SK-N-SH (cell line): ENCODE measurements around the gene TDRD10. TPM values are rescaled to one million over a fixed set of nuclear protein-coding genes. Genes with fewer than 3 reads are reported as not detected.

Experiments
- CTCF ChIA-PET: fragments of 300-600, 350-600 bp; formaldehyde crosslinking; extraction: SDS; loops from one replicate; lab custom pipeline; 2021; lab: Yijun Ruan, JAX
- POLR2A ChIA-PET: fragments of 350-600 bp; sonication (Branson Sonifier 250); formaldehyde crosslinking; extraction: SDS; loops from one replicate; lab custom pipeline; 2020; ENCODE audit warnings: antibody characterized with exemption, inconsistent platforms; lab: Yijun Ruan, JAX
- DNase-seq: peaks from one replicate; pipeline ENCODE4 v3.0.0; 2012
- H2AFZ ChIP-seq: fragments of 200-600 bp; sonication (generic); 2 replicates; pipeline ENCODE4 v1.8.1; 2016; ENCODE audit warnings: antibody characterized with exemption, mild to moderate bottlenecking, low read depth
- H3F3A ChIP-seq: fragments of 200-600 bp; sonication (generic); replicated peaks from 2 replicates; pipeline ENCODE3; 2016; ENCODE audit warnings: antibody characterized with exemption, mild to moderate bottlenecking; ENCODE audit not compliant: insufficient read depth
- H3K27ac ChIP-seq, 2 experiments: fragments of 200-500 bp in 1 of 2; fragments of 200-600 bp in 1 of 2; sonication (Bioruptor generic) in 1 of 2; sonication (generic), shearing (Covaris generic) in 1 of 2; 2 replicates each; pipeline versions ENCODE4 v1.5.1 to v1.6.1; 2014 to 2016; ENCODE audit warnings: low read depth in 2 of 2, inconsistent platforms in 1 of 2, low read length in 1 of 2, mild to moderate bottlenecking in 1 of 2, mixed read lengths in 1 of 2
- H3K27me3 ChIP-seq: fragments of 200-600 bp; sonication (generic), shearing (Covaris generic); 2 replicates; pipeline ENCODE4 v1.6.1; 2016; ENCODE audit warnings: mixed run types; ENCODE audit not compliant: insufficient read depth
- H3K36me3 ChIP-seq, 2 experiments: fragments of 200-500 bp in 1 of 2; fragments of 200-600 bp in 1 of 2; sonication (Bioruptor generic) in 1 of 2; sonication (generic) in 1 of 2; replicated peaks in 1 of 2; 2 replicates each; pipeline versions ENCODE3 to v1.5.1; 2014 to 2016; ENCODE audit warnings: low read length in 1 of 2, mild to moderate bottlenecking in 1 of 2; ENCODE audit not compliant: insufficient read depth in 2 of 2, control insufficient read depth in 1 of 2
- H3K4me1 ChIP-seq, 2 experiments: fragments of 200-500 bp in 1 of 2; fragments of 200-600 bp in 1 of 2; sonication (Bioruptor generic) in 1 of 2; sonication (generic), shearing (Covaris generic) in 1 of 2; 2 replicates each; pipeline versions ENCODE4 v1.5.1 to v1.6.1; 2014 to 2016; ENCODE audit warnings: low read depth in 1 of 2, low read length in 1 of 2, mixed run types in 1 of 2; ENCODE audit not compliant: insufficient read depth in 2 of 2, control insufficient read depth in 1 of 2
- H3K4me2 ChIP-seq: fragments of 200-600 bp; sonication (generic), shearing (Covaris generic); 2 replicates; pipeline ENCODE4 v1.6.1; 2017; ENCODE audit warnings: mixed run types
- H3K4me3 ChIP-seq, 2 experiments: fragments of 200-500 bp in 1 of 2; fragments of 200-600 bp in 1 of 2; sonication (Bioruptor generic) in 1 of 2; sonication (generic), shearing (Covaris generic) in 1 of 2; 2 replicates each; pipeline versions ENCODE4 v1.5.1 to v1.8.1; 2014 to 2016; ENCODE audit warnings: low read depth in 2 of 2, inconsistent platforms in 1 of 2, low read length in 1 of 2, mild to moderate bottlenecking in 1 of 2, mixed read lengths in 1 of 2, moderate library complexity in 1 of 2
- H3K79me2 ChIP-seq: fragments of 200-600 bp; sonication (generic); 2 replicates; pipeline ENCODE4 v1.8.1; 2017; ENCODE audit warnings: mild to moderate bottlenecking; ENCODE audit not compliant: insufficient read depth
- H3K9ac ChIP-seq: fragments of 200-600 bp; sonication (generic); 2 replicates; pipeline ENCODE4 v1.6.1; 2017; ENCODE audit warnings: mixed run types
- H3K9me2 ChIP-seq: fragments of 200-600 bp; sonication (generic); 2 replicates; pipeline ENCODE4 v1.6.1; 2017; ENCODE audit warnings: mixed run types
- H3K9me3 ChIP-seq: fragments of 200-600 bp; sonication (generic); 2 replicates; pipeline ENCODE4 v1.6.1; 2017; ENCODE audit warnings: mixed run types, mild to moderate bottlenecking, moderate library complexity
- H4K20me1 ChIP-seq: fragments of 200-600 bp; sonication (generic); 2 replicates; pipeline ENCODE4 v1.6.1; 2017; ENCODE audit warnings: mild to moderate bottlenecking, mixed run types; ENCODE audit not compliant: insufficient read depth
- CHD2 ChIP-seq: fragments of 150-350 bp; IDR thresholded peaks from 2 replicates; pipeline ENCODE4 v1.6.1; 2018; ENCODE audit warnings: low read length; ENCODE audit not compliant: partially characterized antibody
- ELF1 ChIP-seq: IDR thresholded peaks from 2 replicates; pipeline ENCODE4 v1.4.0; 2012
- EP300 ChIP-seq, 2 experiments: IDR thresholded peaks; 2 replicates each; pipeline versions ENCODE4 v1.4.0 to v1.6.1; 2012; ENCODE audit warnings: borderline replicate concordance in 1 of 2, low read depth in 1 of 2, low read length in 1 of 2
- FOSL2 ChIP-seq: IDR thresholded peaks from 2 replicates; pipeline ENCODE4 v1.4.0; 2012; ENCODE audit warnings: low read depth, mild to moderate bottlenecking, moderate library complexity, borderline replicate concordance
- FOXM1 ChIP-seq: IDR thresholded peaks from 2 replicates; pipeline ENCODE4 v1.4.0; 2012; ENCODE audit warnings: low read depth, mild to moderate bottlenecking
- GABPA ChIP-seq: IDR thresholded peaks from 2 replicates; pipeline ENCODE4 v1.4.0; 2012; ENCODE audit warnings: low read depth, mild to moderate bottlenecking
- GATA2 ChIP-seq: sonication (generic); formaldehyde crosslinking; IDR thresholded peaks from 2 replicates; pipeline ENCODE4 v1.5.0; 2020; ENCODE audit warnings: mild to moderate bottlenecking, missing genetic modification reagents
- MEF2A ChIP-seq: IDR thresholded peaks from 2 replicates; pipeline ENCODE4 v1.4.0; 2012; ENCODE audit warnings: low read depth, borderline replicate concordance
- NFIC ChIP-seq: IDR thresholded peaks from 2 replicates; pipeline ENCODE4 v1.4.0; 2012; ENCODE audit warnings: borderline replicate concordance
- RCOR1 ChIP-seq: fragments of 150-350 bp; IDR thresholded peaks from 2 replicates; pipeline ENCODE4 v1.6.1; 2017; ENCODE audit warnings: antibody characterized with exemption, low read length
- SIN3A ChIP-seq: IDR thresholded peaks from 2 replicates; pipeline ENCODE4 v1.6.1; 2012; ENCODE audit warnings: low read depth, mild to moderate bottlenecking, low read length, moderate library complexity, borderline replicate concordance
- TAF1 ChIP-seq: IDR thresholded peaks from 2 replicates; pipeline ENCODE4 v1.6.1; 2012; ENCODE audit warnings: low read depth, mild to moderate bottlenecking, low read length, moderate library complexity, borderline replicate concordance
- TEAD4 ChIP-seq: IDR thresholded peaks from 2 replicates; pipeline ENCODE4 v1.4.0; 2012; ENCODE audit warnings: mild to moderate bottlenecking, borderline replicate concordance; ENCODE audit not compliant: insufficient read depth
- WGBS: methylation state at CpG from one replicate; pipeline ENCODE4 v1.1.6; 2017; ENCODE audit warnings: low lambda C conversion rate; 5-methylcytosine and 5-hydroxymethylcytosine counted together
- polyA plus RNA-seq, 3 experiments: library from polyadenylated mRNA; depleted of rRNA; stranded (reverse); fragments of >200 nt; gene quantifications; 2 replicates each; pipeline ENCODE4 v1.2.3, GENCODE V29; 2012
- TF ChIP-seq, protein P1 (sequence below): fragments of 150-350 bp; IDR thresholded peaks from 2 replicates; pipeline ENCODE4 v1.6.1; 2016; ENCODE audit warnings: mild to moderate bottlenecking, low read depth, low read length
- TF ChIP-seq, protein P2 (sequence below): IDR thresholded peaks from 2 replicates; pipeline ENCODE4 v1.4.0; 2012; ENCODE audit warnings: low read depth
- TF ChIP-seq, protein P3 (sequence below): fragments of 150-350 bp; IDR thresholded peaks from 2 replicates; pipeline ENCODE4 v1.6.1; 2017; ENCODE audit warnings: antibody characterized with exemption, low read length, low read depth, borderline replicate concordance
- TF ChIP-seq, protein P4 (sequence below): IDR thresholded peaks from 2 replicates; pipeline ENCODE4 v1.4.0; 2012; ENCODE audit warnings: low read depth, borderline replicate concordance
- TF ChIP-seq, protein P5 (sequence below): IDR thresholded peaks from 2 replicates; pipeline ENCODE4 v1.4.0; 2012; ENCODE audit warnings: low read depth, borderline replicate concordance

TDRD10 gene
- polyA plus RNA-seq, 1 of the 3 experiments (the other 2 are of a cell fraction): not detected

DNA sequence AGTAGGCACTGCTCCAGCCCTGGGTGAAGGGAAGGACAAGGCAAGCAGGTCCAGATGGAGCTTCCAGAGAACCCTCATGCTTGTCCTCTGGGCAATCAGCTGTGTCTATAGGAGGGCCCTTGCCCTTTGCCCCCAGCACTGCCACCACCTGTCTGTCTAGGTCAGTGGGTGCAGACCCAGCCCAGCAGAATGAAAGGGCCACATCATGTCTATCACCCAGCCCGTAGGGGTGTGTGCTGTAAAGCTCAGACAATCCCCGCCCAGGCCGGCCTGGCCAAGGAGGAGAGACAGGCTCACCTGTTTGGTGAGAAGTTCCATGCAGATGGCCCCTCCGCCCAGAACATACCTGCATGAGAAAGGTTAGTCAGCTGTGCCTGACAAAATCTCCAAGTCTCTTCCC is 49.5 kb downstream of the TDRD10 start (continued):
- TF ChIP-seq, protein P1, sequence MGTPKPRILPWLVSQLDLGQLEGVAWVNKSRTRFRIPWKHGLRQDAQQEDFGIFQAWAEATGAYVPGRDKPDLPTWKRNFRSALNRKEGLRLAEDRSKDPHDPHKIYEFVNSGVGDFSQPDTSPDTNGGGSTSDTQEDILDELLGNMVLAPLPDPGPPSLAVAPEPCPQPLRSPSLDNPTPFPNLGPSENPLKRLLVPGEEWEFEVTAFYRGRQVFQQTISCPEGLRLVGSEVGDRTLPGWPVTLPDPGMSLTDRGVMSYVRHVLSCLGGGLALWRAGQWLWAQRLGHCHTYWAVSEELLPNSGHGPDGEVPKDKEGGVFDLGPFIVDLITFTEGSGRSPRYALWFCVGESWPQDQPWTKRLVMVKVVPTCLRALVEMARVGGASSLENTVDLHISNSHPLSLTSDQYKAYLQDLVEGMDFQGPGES: no peak
- TF ChIP-seq FOSL2 (no peak), NFIC (no peak), GABPA (no peak), ELF1 (no peak), SIN3A (no peak)
- TF ChIP-seq, protein P2, sequence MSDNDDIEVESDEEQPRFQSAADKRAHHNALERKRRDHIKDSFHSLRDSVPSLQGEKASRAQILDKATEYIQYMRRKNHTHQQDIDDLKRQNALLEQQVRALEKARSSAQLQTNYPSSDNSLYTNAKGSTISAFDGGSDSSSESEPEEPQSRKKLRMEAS: no peak

DNA sequence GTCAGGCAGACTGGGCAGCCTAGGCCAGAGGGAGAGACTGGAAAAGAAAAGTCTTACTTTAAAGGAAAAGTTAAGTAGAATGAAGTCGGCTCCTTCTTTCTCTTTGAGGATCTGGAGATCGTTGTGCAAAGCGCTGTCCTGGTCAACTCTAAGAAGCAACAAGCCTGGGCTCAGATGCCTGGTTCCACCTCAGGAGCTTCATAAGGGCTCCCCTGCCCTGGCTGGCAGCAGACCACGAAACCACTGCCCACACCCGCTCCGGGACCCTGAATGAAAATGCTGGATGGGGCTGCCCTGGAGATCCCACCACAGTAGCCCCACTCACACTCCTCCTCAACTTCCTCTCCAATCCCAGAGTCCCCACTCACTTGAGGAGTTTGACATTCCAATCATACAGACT is 50.0 kb downstream of the TDRD10 start:
- ChIA-PET POLR2A (no interaction called here), CTCF (interaction anchor here (1.8 to 5.4 kb wide), 2 partner anchors 57 to 72 kb away, joined by 3 to 63 read pairs; no protein-coding TSS in a partner anchor)
- Histone ChIP-seq H3K27me3 (no peaks in the 10 kb centered on the region), H3F3A (peaks cover 12% of the 10 kb centered on the region), H3K9ac (no peak overlapping the region), H3K36me3 (peaks cover 37 to 80% of the 10 kb centered on the region in 2 experiments), H3K4me3 (no peak overlapping the region), H3K9me3 (no peaks in the 10 kb centered on the region), H3K79me2 (peaks cover 27% of the 10 kb centered on the region), H3K4me1 (peaks cover 7 to 31% of the 10 kb centered on the region in 2 experiments; a peak in 2 of 4 replicates), H2AFZ (no peak overlapping the region), H3K4me2 (no peak overlapping the region), H4K20me1 (peaks cover 12% of the 10 kb centered on the region; the same call in 1 of the 2 replicates), H3K27ac (no peak overlapping the region), H3K9me2 (no peaks in the 10 kb centered on the region)
- DNase-seq: no peak
- 91% methylated on average over 5 of the region's 6 CpGs for WGBS
- TF ChIP-seq CHD2 (no peak), GATA2 (CRISPR knock-in tag) (no peak), NFIC (no peak), FOXM1 (no peak), TEAD4 (no peak), RCOR1 (no peak), MEF2A (no peak), EP300 (IDR thresholded peaks at IDR 0.05; ENCODE audit: borderline replicate concordance in 1 of 2, low read depth in 1 of 2, low read length in 1 of 2) (no peak), TAF1 (no peak), GABPA (no peak)
- TF ChIP-seq, protein P1: no peak
- TF ChIP-seq, protein P3, sequence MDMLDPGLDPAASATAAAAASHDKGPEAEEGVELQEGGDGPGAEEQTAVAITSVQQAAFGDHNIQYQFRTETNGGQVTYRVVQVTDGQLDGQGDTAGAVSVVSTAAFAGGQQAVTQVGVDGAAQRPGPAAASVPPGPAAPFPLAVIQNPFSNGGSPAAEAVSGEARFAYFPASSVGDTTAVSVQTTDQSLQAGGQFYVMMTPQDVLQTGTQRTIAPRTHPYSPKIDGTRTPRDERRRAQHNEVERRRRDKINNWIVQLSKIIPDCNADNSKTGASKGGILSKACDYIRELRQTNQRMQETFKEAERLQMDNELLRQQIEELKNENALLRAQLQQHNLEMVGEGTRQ: no peak
- TF ChIP-seq, protein P4, sequence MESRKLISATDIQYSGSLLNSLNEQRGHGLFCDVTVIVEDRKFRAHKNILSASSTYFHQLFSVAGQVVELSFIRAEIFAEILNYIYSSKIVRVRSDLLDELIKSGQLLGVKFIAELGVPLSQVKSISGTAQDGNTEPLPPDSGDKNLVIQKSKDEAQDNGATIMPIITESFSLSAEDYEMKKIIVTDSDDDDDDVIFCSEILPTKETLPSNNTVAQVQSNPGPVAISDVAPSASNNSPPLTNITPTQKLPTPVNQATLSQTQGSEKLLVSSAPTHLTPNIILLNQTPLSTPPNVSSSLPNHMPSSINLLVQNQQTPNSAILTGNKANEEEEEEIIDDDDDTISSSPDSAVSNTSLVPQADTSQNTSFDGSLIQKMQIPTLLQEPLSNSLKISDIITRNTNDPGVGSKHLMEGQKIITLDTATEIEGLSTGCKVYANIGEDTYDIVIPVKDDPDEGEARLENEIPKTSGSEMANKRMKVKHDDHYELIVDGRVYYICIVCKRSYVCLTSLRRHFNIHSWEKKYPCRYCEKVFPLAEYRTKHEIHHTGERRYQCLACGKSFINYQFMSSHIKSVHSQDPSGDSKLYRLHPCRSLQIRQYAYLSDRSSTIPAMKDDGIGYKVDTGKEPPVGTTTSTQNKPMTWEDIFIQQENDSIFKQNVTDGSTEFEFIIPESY: no peak
- TF ChIP-seq, protein P5, sequence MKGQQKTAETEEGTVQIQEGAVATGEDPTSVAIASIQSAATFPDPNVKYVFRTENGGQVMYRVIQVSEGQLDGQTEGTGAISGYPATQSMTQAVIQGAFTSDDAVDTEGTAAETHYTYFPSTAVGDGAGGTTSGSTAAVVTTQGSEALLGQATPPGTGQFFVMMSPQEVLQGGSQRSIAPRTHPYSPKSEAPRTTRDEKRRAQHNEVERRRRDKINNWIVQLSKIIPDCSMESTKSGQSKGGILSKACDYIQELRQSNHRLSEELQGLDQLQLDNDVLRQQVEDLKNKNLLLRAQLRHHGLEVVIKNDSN: no peak
